Upper lobe of right lung (tissue), 1 donor: Measurements from ENCODE around the gene NCKAP5. TPM values are rescaled to one million over a fixed set of nuclear protein-coding genes. Genes with fewer than 3 reads are reported as not detected.

Experiments used
- ATAC-seq: fragments of 200-7000 bp; cut with Tn5 transposase; one replicate; pipeline ENCODE4 v1.9.1; 2020; ENCODE audit warnings: mild to moderate bottlenecking, moderate library complexity
- DNase-seq: peaks from one replicate; pipeline ENCODE4 v3.0.0-alpha.2; 2020
- H3K27ac ChIP-seq: fragments of 200-600 bp; one replicate; pipeline ENCODE4 v1.8.0; 2022
- H3K27me3 ChIP-seq: fragments of 200-600 bp; one replicate; pipeline ENCODE4 v1.8.0; 2022; ENCODE audit warnings: mild to moderate bottlenecking
- H3K36me3 ChIP-seq: fragments of 200-600 bp; one replicate; pipeline ENCODE4 v1.8.0; 2022
- H3K4me1 ChIP-seq: fragments of 200-600 bp; one replicate; pipeline ENCODE4 v1.8.0; 2022
- H3K4me3 ChIP-seq: fragments of 200-600 bp; one replicate; pipeline ENCODE4 v1.8.0; 2022; ENCODE audit warnings: mild to moderate bottlenecking
- H3K9me3 ChIP-seq: fragments of 200-600 bp; one replicate; pipeline ENCODE4 v1.8.0; 2022
- CTCF ChIP-seq: fragments of 200-600 bp; IDR thresholded peaks from one replicate; pipeline ENCODE4 v1.8.0; 2022; ENCODE audit warnings: antibody characterized with exemption
- intact Hi-C: fragments of 100-400 bp; cut with DNase I; formaldehyde crosslinking; loops from one replicate; pipeline ENCODE4 v1.11.0; 2022
- total RNA-seq: library from RNA; stranded (reverse); fragmentation: NEBNext Ultra II Directional; extraction: Animal tissue kit (Norgen Biotek cat#: 25700); gene quantifications from one replicate; pipeline ENCODE4 v1.2.1, GENCODE V29; 2021
- donor health status: DM: no; HTN: yes; CAD: no; lungs with severe emphysema.

The NCKAP5 gene
- total RNA-seq, 1 donor from 2014 or later: 40.8 TPM

GRCh38 chr2:133122529-133122928, 445.7 kb downstream of the NCKAP5 start:
- Histone ChIP-seq H3K27ac (no peak overlapping the region), H3K9me3 (no peaks in the 10 kb centered on the region), H3K27me3 (no peaks in the 10 kb centered on the region), H3K4me1 (no peaks in the 10 kb centered on the region), H3K36me3 (no peaks in the 10 kb centered on the region), H3K4me3 (no peak overlapping the region)
- intact Hi-C loops: no loop called here
- DNase-seq (no peak), ATAC-seq (no peak)
- no peak for TF ChIP-seq CTCF

GRCh38 chr2:133120310-133120709, 448.0 kb downstream of the NCKAP5 start:
- no peak overlapping the region for H3K27ac ChIP-seq
- H3K4me1 ChIP-seq: no peaks in the 10 kb centered on the region
- H3K27me3 ChIP-seq: no peaks in the 10 kb centered on the region
- intact Hi-C loops: no loop called here
- no peaks in the 10 kb centered on the region for H3K9me3 ChIP-seq
- DNase-seq: no peak
- ATAC-seq: no peak
- no peak overlapping the region for H3K4me3 ChIP-seq
- no peaks in the 10 kb centered on the region for H3K36me3 ChIP-seq
- TF ChIP-seq CTCF: no peak

- Histone ChIP-seq H3K27ac (no peak overlapping the region), H3K36me3 (no peaks in the 10 kb centered on the region), H3K27me3 (no peaks in the 10 kb centered on the region), H3K4me1 (no peaks in the 10 kb centered on the region), H3K9me3 (no peaks in the 10 kb centered on the region), H3K4me3 (no peak overlapping the region)
- intact Hi-C loops: no loop called here
- no peak for TF ChIP-seq CTCF
- ATAC-seq: no peak
- DNase-seq: no peak
These were observed 458.1 kb downstream of the NCKAP5 start for GRCh38 chr2:133110201-133110600.

DNA sequence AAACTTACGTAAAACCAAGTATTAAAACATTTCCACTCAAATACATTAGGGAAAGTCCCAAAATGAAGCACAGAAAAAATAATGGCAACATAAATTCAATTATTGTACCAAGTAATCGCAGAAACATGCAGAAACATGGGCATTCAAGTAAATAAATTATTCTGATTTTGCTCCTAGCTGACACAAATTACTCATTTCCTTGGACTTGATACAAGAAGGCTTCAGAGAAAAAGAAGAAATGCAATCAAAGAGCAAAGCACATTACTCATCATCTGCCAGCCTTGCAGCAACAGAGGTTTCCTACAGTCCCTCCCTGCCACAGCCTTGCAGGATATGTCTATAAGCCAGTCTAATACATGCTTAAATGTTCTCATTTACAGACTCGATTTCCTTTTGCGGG, 458.5 kb downstream of the NCKAP5 start:
- DNase-seq: no peak
- Histone ChIP-seq H3K4me1 (no peaks in the 10 kb centered on the region), H3K9me3 (no peaks in the 10 kb centered on the region), H3K4me3 (no peak overlapping the region), H3K36me3 (no peaks in the 10 kb centered on the region), H3K27ac (no peak overlapping the region), H3K27me3 (no peaks in the 10 kb centered on the region)
- TF ChIP-seq CTCF: no peak
- no peak for ATAC-seq
- intact Hi-C loops: no loop called here

- no peak for ATAC-seq
- no peak overlapping the region for H3K4me3 ChIP-seq
- intact Hi-C loops: no loop called here
- no peaks in the 10 kb centered on the region for H3K36me3 ChIP-seq
- no peaks in the 10 kb centered on the region for H3K9me3 ChIP-seq
- H3K27me3 ChIP-seq: no peaks in the 10 kb centered on the region
- no peaks in the 10 kb centered on the region for H3K4me1 ChIP-seq
- no peak for DNase-seq
- H3K27ac ChIP-seq: no peak overlapping the region
- TF ChIP-seq CTCF: no peak
These were observed 461.0 kb downstream of the NCKAP5 start for GRCh38 chr2:133107058-133107815.

GRCh38 chr2:133104871-133105270, 463.4 kb downstream of the NCKAP5 start:
- H3K27me3 ChIP-seq: no peaks in the 10 kb centered on the region
- H3K27ac ChIP-seq: no peak overlapping the region
- H3K9me3 ChIP-seq: no peaks in the 10 kb centered on the region
- H3K36me3 ChIP-seq: no peaks in the 10 kb centered on the region
- no peak overlapping the region for H3K4me3 ChIP-seq
- ATAC-seq (no peak), DNase-seq (no peak)
- TF ChIP-seq CTCF: no peak
- no peaks in the 10 kb centered on the region for H3K4me1 ChIP-seq
- intact Hi-C loops: no loop called here
